MM.1S (cell line): ENCODE data around the gene ZNF506.

Source experiments
- DNase-seq: peaks from one replicate; pipeline ENCODE4 v3.0.0-alpha.2; 2015
- H2AFZ ChIP-seq: fragments of 300-600 bp; sonication (generic); 2 replicates; pipeline ENCODE4 v1.6.0; 2016; ENCODE audit warnings: antibody characterized with exemption, low read length
- H3F3A ChIP-seq: fragments of 300-600 bp; sonication (generic); 2 replicates; pipeline ENCODE4 v1.6.1; 2016; ENCODE audit warnings: mild to moderate bottlenecking, antibody characterized with exemption, low read length, moderate library complexity, mixed read lengths; ENCODE audit not compliant: insufficient read depth
- H3K27ac ChIP-seq: fragments of 300-600 bp; sonication (generic); 2 replicates; pipeline ENCODE4 v1.5.1; 2016; ENCODE audit warnings: mild to moderate bottlenecking, low read length
- H3K27me3 ChIP-seq: fragments of 300-600 bp; sonication (generic); replicated peaks from 2 replicates; pipeline ENCODE4 v1.6.0; 2016; ENCODE audit warnings: low read length; ENCODE audit not compliant: insufficient read depth
- H3K36me3 ChIP-seq: fragments of 300-600 bp; sonication (generic); replicated peaks from 2 replicates; pipeline ENCODE4 v1.6.1; 2016; ENCODE audit warnings: mild to moderate bottlenecking, low read length, mixed read lengths; ENCODE audit not compliant: insufficient read depth
- H3K4me1 ChIP-seq: fragments of 300-600 bp; sonication (generic); 2 replicates; pipeline ENCODE4 v1.6.1; 2016; ENCODE audit warnings: low read length, mixed read lengths
- H3K4me2 ChIP-seq: fragments of 300-600 bp; sonication (generic); 2 replicates; pipeline ENCODE4 v1.6.0; 2016; ENCODE audit warnings: low read depth, low read length
- H3K4me3 ChIP-seq: fragments of 300-600 bp; sonication (generic); 2 replicates; pipeline ENCODE4 v1.5.1; 2016; ENCODE audit warnings: low read length, mixed read lengths
- H3K79me2 ChIP-seq: fragments of 300-600 bp; sonication (generic); 2 replicates; pipeline ENCODE4 v1.6.1; 2016; ENCODE audit warnings: mixed run types, low read length, mixed read lengths
- H3K9ac ChIP-seq: fragments of 300-600 bp; sonication (generic); 2 replicates; pipeline ENCODE4 v1.6.1; 2016; ENCODE audit warnings: low read length, mixed read lengths
- H3K9me2 ChIP-seq: fragments of 300-600 bp; sonication (generic); replicated peaks from 2 replicates; pipeline ENCODE4 v1.6.1; 2016; ENCODE audit warnings: mild to moderate bottlenecking, low read length, mixed read lengths; ENCODE audit not compliant: insufficient read depth
- H3K9me3 ChIP-seq: fragments of 300-600 bp; sonication (generic); replicated peaks from 2 replicates; pipeline ENCODE4 v1.6.1; 2016; ENCODE audit warnings: mild to moderate bottlenecking, low read length, mixed read lengths; ENCODE audit not compliant: insufficient read depth
- H4K20me1 ChIP-seq: fragments of 300-600 bp; sonication (generic); 2 replicates; pipeline ENCODE4 v1.6.1; 2016; ENCODE audit warnings: mild to moderate bottlenecking, low read length, moderate library complexity, mixed read lengths; ENCODE audit not compliant: insufficient read depth
- CTCF ChIP-seq: fragments of 300-600 bp; sonication (generic); IDR thresholded peaks from 2 replicates; pipeline ENCODE4 v1.5.1; 2016; ENCODE audit warnings: antibody characterized with exemption, low read length, mixed read lengths
- EZH2 ChIP-seq: fragments of 300-600 bp; sonication (generic); optimal IDR thresholded peaks from 2 replicates; pipeline ENCODE3; 2017; ENCODE audit warnings: low read depth, mild to moderate bottlenecking, antibody characterized with exemption, low read length, mixed read lengths
- EZH2phosphoT487 ChIP-seq: fragments of 300-600 bp; sonication (generic); IDR thresholded peaks from 2 replicates; pipeline ENCODE4 v1.6.1; 2018; ENCODE audit warnings: antibody characterized with exemption, low read length

Gene ZNF506

GRCh38 chr19:19742773-19743172 is 78.8 kb downstream of the ZNF506 start:
- Histone ChIP-seq H2AFZ (no peak overlapping the region), H3K4me3 (no peak overlapping the region), H3K27ac (no peak overlapping the region), H3K4me2 (no peak overlapping the region), H3F3A (no peaks in the 10 kb centered on the region), H4K20me1 (no peaks in the 10 kb centered on the region), H3K9me3 (no peaks in the 10 kb centered on the region), H3K27me3 (no peaks in the 10 kb centered on the region), H3K9ac (no peak overlapping the region), H3K36me3 (no peaks in the 10 kb centered on the region), H3K9me2 (no peaks in the 10 kb centered on the region), H3K4me1 (no peaks in the 10 kb centered on the region), H3K79me2 (no peaks in the 10 kb centered on the region)
- TF ChIP-seq EZH2 (no peak), EZH2phosphoT487 (no peak), CTCF (no peak)
- no peak for DNase-seq
